GM21576 (cell line): ENCODE data around the gene MACROH2A1.

Source experiments
- ATAC-seq: cut with Tn5 transposase; IDR thresholded peaks from one replicate; pipeline ENCODE4 v1.9.1; 2021; ENCODE audit warnings: mild to moderate bottlenecking, moderate library complexity; ENCODE audit not compliant: unreplicated experiment

The MACROH2A1 gene

GRCh38 chr5:135319928-135320606, 79.0 kb downstream of the MACROH2A1 start:
- ATAC-seq = no peak

DNA sequence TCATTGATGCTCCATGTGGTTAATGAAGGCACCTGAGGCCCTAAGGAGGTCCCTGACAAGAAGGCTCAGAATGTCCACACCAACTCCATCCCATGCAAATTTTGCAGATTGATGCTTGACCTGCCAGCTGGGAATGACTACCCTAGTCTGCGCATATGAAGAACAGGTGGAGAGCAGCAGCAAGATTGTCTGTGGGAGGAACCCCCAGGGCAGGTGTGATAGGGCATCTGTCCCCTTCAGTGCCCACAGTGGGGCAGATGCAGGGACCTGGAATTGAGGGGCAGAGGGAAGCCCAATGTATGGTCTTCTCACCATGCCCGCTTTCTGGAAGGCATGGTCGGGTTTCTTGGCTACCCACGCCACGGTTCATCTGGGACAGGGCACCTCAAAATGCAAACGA, 79.6 kb downstream of the MACROH2A1 start:
- ATAC-seq = no peak

- no peak for ATAC-seq
These were observed 80.1 kb downstream of the MACROH2A1 start for GRCh38 chr5:135318924-135319323.

DNA sequence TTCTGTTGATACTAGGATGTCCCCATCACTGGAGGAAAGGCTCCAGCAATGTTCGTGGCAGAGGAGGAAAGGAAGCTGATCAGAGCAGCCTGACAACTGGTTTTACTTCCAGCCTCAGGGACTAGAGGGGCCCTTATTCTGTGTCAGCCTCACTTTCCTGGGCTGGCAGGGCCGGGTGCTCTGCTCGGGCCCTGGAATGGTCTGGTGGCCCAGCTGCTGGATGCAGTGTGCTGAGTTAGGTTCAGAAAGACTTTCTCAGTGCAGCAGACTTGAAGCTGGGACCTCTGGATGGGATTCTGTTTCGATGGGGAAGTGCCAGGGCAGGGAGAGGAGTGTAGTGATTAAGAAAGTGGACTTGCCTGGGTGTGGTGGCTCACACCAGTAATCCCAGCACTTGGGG, 81.0 kb downstream of the MACROH2A1 start:
- ATAC-seq = no peak

DNA sequence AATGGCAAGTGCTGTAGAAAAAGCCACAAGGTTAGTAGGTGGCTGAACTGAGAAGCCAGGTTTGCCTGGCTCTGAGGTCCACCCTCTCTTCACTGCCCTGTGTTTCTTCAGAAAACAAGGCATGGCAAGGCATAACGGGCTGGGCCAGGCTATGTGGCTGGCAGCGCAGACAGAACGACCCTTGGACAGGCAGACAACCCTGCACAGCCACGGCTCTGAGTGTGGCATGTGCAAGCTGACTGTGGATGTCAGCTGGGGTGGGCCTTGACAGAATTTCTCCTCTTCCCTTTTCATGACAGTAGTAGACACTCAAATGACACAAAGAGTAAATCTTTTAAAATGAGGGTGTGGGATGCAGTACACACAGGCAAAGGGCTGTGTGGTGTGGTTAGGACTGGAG, 81.7 kb downstream of the MACROH2A1 start:
- ATAC-seq = no peak

DNA sequence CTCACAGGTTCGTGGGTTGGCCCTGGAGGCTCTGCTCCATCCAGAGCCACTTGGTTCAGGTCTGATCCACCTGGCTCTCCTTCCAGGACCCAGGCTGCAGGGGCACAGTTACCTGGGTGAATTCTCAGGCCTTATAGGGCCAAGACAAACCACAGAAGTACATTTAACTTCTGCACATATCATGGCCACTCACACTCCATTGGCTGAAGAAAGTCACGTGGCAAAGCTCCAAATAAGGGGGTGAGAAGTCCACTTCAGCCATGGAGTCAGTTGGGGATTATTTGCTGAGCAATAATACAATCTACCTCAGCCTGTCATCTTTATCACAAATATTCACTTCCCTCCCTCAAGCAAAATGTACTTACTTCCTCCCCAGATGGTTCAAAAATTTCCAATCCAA, 83.6 kb downstream of the MACROH2A1 start:
- no peak for ATAC-seq

GRCh38 chr5:135313946-135314345, 85.1 kb downstream of the MACROH2A1 start:
- ATAC-seq = no peak

DNA sequence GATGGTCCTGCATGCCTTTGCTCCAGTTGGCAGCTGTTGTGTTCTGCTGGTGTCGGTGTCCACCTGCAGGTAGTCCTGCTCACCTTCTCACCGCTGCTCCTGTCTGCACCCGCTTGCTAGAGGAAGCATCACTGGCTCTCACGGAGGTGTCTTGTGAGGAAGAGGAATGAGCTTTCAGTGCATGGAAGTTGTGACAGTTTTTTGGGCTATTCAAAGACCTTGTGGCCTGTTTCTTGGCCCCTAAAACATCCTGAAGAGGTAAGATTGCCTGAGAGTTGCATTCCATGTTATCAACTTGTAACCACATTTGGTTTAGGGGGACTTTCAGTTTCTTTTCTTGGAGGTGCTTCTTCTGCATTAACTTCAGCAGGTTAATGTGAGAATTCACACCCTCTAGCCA, 85.6 kb downstream of the MACROH2A1 start:
- ATAC-seq = no peak

- ATAC-seq = no peak
These were observed 86.6 kb downstream of the MACROH2A1 start for GRCh38 chr5:135312255-135312935.

GRCh38 chr5:135310328-135310989, 88.6 kb downstream of the MACROH2A1 start:
- no peak for ATAC-seq

DNA sequence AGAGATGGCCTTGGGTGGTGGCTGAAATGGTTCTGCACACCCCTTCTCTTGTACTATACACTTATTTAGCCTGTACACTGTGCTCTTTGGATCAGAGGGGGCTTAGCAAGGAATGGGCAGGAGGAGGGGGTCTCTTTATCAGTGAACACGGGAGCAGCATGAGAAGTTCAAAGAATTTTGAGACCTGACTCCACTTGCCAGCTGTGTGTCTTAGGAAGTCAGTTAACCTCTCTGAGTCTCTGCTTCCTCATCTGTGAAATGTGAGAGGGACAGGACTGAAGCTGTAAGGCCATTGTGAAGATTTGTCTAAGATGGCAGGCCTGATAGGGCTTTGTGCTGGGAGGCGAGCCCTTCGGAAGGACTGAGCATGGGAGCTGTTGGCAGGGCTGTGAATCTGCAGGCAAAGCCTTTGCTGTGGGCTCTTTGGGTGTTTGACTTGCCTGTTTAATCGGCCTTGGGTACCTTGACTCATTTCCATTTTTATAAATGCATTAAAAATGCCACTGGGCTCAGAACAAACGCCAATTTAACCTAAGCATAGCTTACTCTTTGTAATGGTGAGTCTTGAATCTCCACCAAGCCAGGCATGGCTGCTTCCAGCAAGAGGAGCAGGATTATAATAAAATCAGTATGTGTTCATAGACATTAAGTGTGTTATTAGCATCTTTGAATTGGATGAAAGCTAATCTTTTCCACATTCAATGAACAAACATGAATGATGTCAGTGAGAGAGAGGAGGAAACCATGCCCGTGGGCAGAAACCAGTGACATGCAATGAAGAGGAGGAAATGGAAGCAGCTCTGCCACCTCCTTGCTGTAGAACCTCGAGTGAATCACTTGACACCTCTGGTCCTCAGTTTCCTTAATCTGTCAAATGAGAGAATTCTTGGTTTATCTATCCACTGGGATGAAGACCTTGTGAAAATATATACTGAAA, 89.4 kb downstream of the MACROH2A1 start:
- no peak for ATAC-seq

DNA sequence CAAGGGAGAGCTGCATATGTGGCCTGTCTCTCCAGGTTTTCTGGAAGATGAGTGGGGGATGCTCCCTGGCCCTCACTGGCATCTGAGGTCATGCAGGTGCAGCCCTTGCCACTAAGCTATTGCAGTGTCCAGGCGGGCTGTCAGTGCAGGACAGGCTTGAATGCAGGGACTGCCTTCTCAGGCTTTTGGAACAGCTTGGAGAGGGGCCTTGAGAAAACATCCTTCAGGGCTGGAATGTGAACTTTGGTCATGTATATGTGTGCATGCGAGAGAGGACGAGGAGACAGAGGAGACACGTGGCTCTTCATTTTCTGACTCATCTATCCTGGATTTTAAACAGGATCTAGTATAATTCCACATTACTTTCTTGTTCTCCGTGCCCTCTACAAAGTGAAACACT, 90.3 kb downstream of the MACROH2A1 start:
- no peak for ATAC-seq

DNA sequence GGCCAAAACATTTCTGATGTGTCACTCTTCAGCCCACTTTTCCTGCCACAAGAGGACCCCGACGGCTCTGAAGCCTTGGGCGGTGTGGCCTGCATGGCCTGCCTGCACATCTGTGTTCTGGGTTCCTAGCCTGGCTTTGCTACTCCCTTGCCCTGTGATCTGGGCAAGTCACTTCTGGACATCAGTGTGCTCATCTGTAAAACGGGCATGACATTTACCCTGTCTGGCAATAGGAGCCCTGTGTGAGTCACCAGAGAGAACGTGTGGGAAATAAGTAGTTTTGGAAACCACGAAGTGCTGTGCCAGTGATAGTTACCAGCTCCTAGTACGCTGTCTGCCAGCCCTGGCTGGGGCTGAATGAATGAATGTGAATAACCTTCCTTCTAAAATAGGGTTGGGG, 90.8 kb downstream of the MACROH2A1 start:
- no peak for ATAC-seq

DNA sequence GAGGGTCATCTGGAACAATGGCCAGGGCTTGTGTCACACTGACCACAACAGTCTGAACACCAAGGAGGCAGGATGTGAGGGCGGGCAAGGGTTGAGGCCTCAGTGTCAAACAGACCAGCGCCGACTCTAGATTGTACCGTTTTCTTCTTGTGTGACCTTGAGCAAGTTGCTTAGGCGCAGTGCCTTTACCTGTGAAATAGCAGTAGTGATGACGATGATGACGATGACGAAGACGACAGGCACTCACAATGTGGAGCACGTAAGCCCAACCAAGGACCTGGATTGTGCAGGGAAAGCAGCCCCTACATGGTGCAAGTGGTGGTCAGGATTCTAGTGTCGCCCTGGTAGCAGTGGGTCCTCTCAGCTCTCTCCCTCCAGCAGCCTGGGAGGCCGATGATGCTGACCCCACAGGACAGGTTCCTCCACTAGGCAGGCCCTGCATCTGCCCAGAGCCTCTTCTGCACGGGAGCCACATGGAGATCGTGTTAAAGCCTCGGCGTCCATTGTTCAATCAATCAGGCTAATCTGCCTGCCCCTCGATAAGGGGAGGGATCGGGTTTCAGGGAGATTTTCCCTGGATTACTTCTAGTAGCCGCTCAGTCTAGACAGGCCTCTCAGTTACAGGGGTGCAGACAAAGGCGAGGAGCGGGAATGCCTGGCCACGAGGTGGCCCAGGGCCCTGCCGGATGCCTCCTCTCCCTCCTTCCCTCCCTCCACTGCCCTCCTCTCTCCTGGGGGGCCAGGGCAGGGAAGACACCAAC, 91.7 kb downstream of the MACROH2A1 start:
- ATAC-seq = no peak

GRCh38 chr5:135306557-135306956, 92.5 kb downstream of the MACROH2A1 start:
- ATAC-seq = no peak

GRCh38 chr5:135304352-135305221, 94.4 kb downstream of the MACROH2A1 start:
- ATAC-seq = no peak

- no peak for ATAC-seq
These were observed 95.4 kb downstream of the MACROH2A1 start for GRCh38 chr5:135303582-135304173.

GRCh38 chr5:135296900-135297816, 101.9 kb downstream of the MACROH2A1 start:
- no peak for ATAC-seq
